ENCODE measurements around the gene CORO2A. TPM values are rescaled to one million over a fixed set of nuclear protein-coding genes. Genes with fewer than 3 reads are reported as not detected.

The CORO2A gene
- total RNA-seq, 1 experiment from 2014 or later, result 2.0 TPM

GRCh38 chr9:98154678-98155077 is 37.8 kb downstream of the CORO2A start:
- DNase-seq (ENCODE audit: low read depth), result no peak
- in situ Hi-C loops (cut with HindIII; ENCODE audit: low pct_unique_long_range_greater_than_20kb, low sequenced_read_pairs), result no loop called here

- in situ Hi-C loops (cut with HindIII; ENCODE audit: low pct_unique_long_range_greater_than_20kb, low sequenced_read_pairs), result no loop called here
- no peak for DNase-seq (ENCODE audit: low read depth)
These were observed 39.9 kb downstream of the CORO2A start for GRCh38 chr9:98152526-98152925.

GRCh38 chr9:98150721-98151120 is 41.7 kb downstream of the CORO2A start:
- in situ Hi-C loops (cut with HindIII; ENCODE audit: low pct_unique_long_range_greater_than_20kb, low sequenced_read_pairs), result no loop called here
- no peak for DNase-seq (ENCODE audit: low read depth)

- no peak for DNase-seq (ENCODE audit: low read depth)
- in situ Hi-C loops (cut with HindIII; ENCODE audit: low pct_unique_long_range_greater_than_20kb, low sequenced_read_pairs), result no loop called here
These were observed 42.3 kb downstream of the CORO2A start for GRCh38 chr9:98150164-98150563.

- in situ Hi-C loops (cut with HindIII; ENCODE audit: low pct_unique_long_range_greater_than_20kb, low sequenced_read_pairs), result no loop called here
- DNase-seq (ENCODE audit: low read depth), result no peak
These were observed 43.0 kb downstream of the CORO2A start for GRCh38 chr9:98149422-98149821.

GRCh38 chr9:98148486-98148885 is 44.0 kb downstream of the CORO2A start:
- in situ Hi-C loops (cut with HindIII; ENCODE audit: low pct_unique_long_range_greater_than_20kb, low sequenced_read_pairs), result no loop called here
- no peak for DNase-seq (ENCODE audit: low read depth)

- in situ Hi-C loops (cut with HindIII; ENCODE audit: low pct_unique_long_range_greater_than_20kb, low sequenced_read_pairs), result no loop called here
- DNase-seq (ENCODE audit: low read depth), result no peak
These were observed 44.9 kb downstream of the CORO2A start for GRCh38 chr9:98147582-98147981.

- DNase-seq (ENCODE audit: low read depth), result peak; percentile 72
- in situ Hi-C loops (cut with HindIII; ENCODE audit: low pct_unique_long_range_greater_than_20kb, low sequenced_read_pairs), result no loop called here
These were observed 46.1 kb downstream of the CORO2A start for GRCh38 chr9:98146101-98146991.

GRCh38 chr9:98144631-98145030 is 47.8 kb downstream of the CORO2A start:
- in situ Hi-C loops (cut with HindIII; ENCODE audit: low pct_unique_long_range_greater_than_20kb, low sequenced_read_pairs), result no loop called here
- no peak for DNase-seq (ENCODE audit: low read depth)

GRCh38 chr9:98144076-98144475 is 48.4 kb downstream of the CORO2A start:
- in situ Hi-C loops (cut with HindIII; ENCODE audit: low pct_unique_long_range_greater_than_20kb, low sequenced_read_pairs), result no loop called here
- DNase-seq (ENCODE audit: low read depth), result no peak

GRCh38 chr9:98142925-98143481 is 49.4 kb downstream of the CORO2A start:
- in situ Hi-C loops (cut with HindIII; ENCODE audit: low pct_unique_long_range_greater_than_20kb, low sequenced_read_pairs), result no loop called here

GRCh38 chr9:98142182-98142907 is 50.1 kb downstream of the CORO2A start:
- in situ Hi-C loops (cut with HindIII; ENCODE audit: low pct_unique_long_range_greater_than_20kb, low sequenced_read_pairs), result no loop called here
- DNase-seq (ENCODE audit: low read depth), result no peak

More at GRCh38 chr9:98142925-98143481, 49.4 kb downstream of the CORO2A start:
- DNase-seq (ENCODE audit: low read depth), result no peak

GRCh38 chr9:98140503-98140902 is 51.9 kb downstream of the CORO2A start:
- in situ Hi-C loops (cut with HindIII; ENCODE audit: low pct_unique_long_range_greater_than_20kb, low sequenced_read_pairs), result no loop called here

GRCh38 chr9:98136489-98136888 is 55.9 kb downstream of the CORO2A start:
- DNase-seq (ENCODE audit: low read depth), result no peak
- in situ Hi-C loops (cut with HindIII; ENCODE audit: low pct_unique_long_range_greater_than_20kb, low sequenced_read_pairs), result no loop called here

More at GRCh38 chr9:98140503-98140902, 51.9 kb downstream of the CORO2A start:
- no peak for DNase-seq (ENCODE audit: low read depth)

- in situ Hi-C loops (cut with HindIII; ENCODE audit: low pct_unique_long_range_greater_than_20kb, low sequenced_read_pairs), result no loop called here
These were observed 56.5 kb downstream of the CORO2A start for GRCh38 chr9:98135938-98136337.

GRCh38 chr9:98135558-98135934 is 56.9 kb downstream of the CORO2A start:
- in situ Hi-C loops (cut with HindIII; ENCODE audit: low pct_unique_long_range_greater_than_20kb, low sequenced_read_pairs), result no loop called here
- no peak for DNase-seq (ENCODE audit: low read depth)

More at GRCh38 chr9:98135938-98136337, 56.5 kb downstream of the CORO2A start:
- DNase-seq (ENCODE audit: low read depth), result no peak

GRCh38 chr9:98134702-98135557 is 57.5 kb downstream of the CORO2A start:
- in situ Hi-C loops (cut with HindIII; ENCODE audit: low pct_unique_long_range_greater_than_20kb, low sequenced_read_pairs), result no loop called here
- no peak for DNase-seq (ENCODE audit: low read depth)
